ENCODE measurements around the gene KLF11.

Gene KLF11

DNA sequence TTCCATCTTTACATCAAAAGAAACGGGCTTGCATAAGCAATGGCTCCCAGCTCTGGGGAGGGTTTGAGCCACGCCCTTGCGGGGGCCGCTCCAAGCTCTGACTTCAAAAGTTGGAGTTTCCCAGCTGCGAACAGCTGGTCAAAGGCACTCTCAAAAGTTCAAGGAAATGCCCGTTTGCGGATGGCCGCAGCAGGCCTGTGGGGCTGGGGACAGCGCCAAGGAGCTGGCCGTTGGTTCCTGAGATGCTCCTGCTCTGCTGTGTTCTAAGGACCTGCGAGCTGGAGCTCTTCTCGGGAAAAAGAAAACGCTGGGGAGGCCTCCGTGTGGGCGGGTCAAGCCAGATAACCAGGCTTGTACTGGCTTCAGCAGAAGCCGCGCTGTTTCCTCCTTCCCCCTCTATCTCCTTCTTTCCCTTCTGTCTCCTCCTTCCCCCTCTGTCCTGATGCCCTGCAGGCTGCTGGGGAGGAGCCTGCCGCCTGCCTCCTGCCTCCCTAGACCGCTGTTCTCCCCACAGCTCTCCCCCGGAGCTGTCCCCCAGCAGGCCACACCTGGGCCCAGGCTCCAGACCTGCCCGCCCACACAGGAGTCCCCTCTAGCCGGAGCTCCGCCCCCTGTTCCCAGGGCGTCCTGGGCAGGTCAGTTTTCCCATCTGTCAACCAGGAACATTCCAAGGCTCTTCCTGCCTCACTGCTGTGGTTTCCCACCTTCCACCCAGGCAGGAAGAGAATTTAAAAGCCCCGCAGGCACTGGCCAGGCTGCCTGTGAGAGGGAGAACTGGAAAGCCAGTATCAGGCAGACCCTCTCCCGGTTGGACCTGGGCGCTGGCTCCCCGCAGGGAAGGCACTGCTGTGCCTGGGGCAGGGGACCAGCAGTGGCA lies 14.1 kb downstream of the KLF11 start:
- H2AFZ ChIP-seq (ENCODE audit: low read length) = no peak overlapping the region
- no peak overlapping the region for H3K4me3 ChIP-seq (ENCODE audit: low read length, poor library complexity, severe bottlenecking)

DNA sequence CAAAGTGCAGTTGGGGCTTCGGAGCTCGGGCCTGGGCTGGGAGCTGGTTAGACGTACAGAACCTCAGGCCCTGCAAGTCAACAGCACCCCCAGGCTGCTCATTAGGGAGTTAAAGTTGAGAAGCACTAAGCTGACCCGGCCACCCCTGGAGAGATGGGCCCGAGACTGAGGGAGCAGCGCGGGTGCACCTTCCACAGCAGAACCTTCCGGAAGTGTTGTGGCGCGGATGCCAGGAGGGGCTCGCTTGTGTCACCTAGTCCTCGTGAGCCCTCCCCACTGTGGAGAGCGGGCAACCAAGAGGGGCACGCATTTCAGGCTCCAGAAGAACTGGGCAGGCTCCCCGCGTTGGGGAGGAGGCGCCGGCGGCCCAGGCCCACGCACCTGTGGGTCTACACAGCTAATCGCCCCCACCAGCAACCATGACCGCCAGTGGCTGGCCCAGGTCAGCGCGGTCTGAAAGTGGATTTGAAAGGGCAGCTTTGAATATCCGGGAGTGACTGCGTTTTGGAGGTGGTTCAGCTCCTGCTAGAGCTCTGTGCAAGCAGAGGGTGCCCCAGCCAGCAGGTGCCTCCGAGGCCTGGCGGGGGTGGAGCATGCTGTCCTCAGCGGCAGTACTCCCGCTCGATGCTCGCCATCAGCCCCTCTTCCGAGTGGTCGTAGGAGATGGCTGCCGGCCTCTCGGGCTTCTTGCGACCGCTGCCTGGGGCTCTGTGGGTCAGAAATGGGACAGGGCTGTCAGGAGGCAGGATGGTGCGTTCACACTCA lies 15.1 kb downstream of the KLF11 start:
- Histone ChIP-seq H3K79me2 (ENCODE audit: insufficient read depth, low read length) (no peaks in the 10 kb centered on the region), H3K36me3 (ENCODE audit: insufficient read depth, low read length) (no peaks in the 10 kb centered on the region), H4K20me1 (ENCODE audit: insufficient read depth, low read length, poor library complexity, severe bottlenecking) (no peaks in the 10 kb centered on the region), H3F3A (ENCODE audit: low read depth) (no peaks in the 10 kb centered on the region), H3K9me3 (ENCODE audit: insufficient read depth, low read depth, low read length) (no peaks in the 10 kb centered on the region), H2AFZ (ENCODE audit: low read length) (no peak overlapping the region), H3K4me3 (ENCODE audit: low read length, poor library complexity, severe bottlenecking) (no peak overlapping the region), H3K27me3 (ENCODE audit: insufficient read depth, low read length, poor library complexity, severe bottlenecking) (no peaks in the 10 kb centered on the region), H3K4me2 (ENCODE audit: low read depth, low read length, poor library complexity, severe bottlenecking) (no peak overlapping the region), H3K9ac (ENCODE audit: low read depth, low read length, poor library complexity, severe bottlenecking) (no peak overlapping the region), H3K4me1 (ENCODE audit: insufficient read depth, low read length, poor library complexity, severe bottlenecking) (no peaks in the 10 kb centered on the region), H3K9me2 (replicated peaks; ENCODE audit: low read depth, low read length) (no peaks in the 10 kb centered on the region)
- no peak for TF ChIP-seq EZH2phosphoT487 (IDR thresholded peaks at IDR 0.05; ENCODE audit: borderline replicate concordance)

More for the DNA sequence above, 14.1 kb downstream of the KLF11 start:
- Histone ChIP-seq H3K27me3 (ENCODE audit: insufficient read depth, low read length, poor library complexity, severe bottlenecking) (no peaks in the 10 kb centered on the region), H3K9me3 (ENCODE audit: insufficient read depth, low read depth, low read length) (no peaks in the 10 kb centered on the region), H3K9me2 (replicated peaks; ENCODE audit: low read depth, low read length) (no peaks in the 10 kb centered on the region), H3K79me2 (ENCODE audit: insufficient read depth, low read length) (no peaks in the 10 kb centered on the region), H3K9ac (ENCODE audit: low read depth, low read length, poor library complexity, severe bottlenecking) (no peak overlapping the region), H3K4me2 (ENCODE audit: low read depth, low read length, poor library complexity, severe bottlenecking) (no peak overlapping the region), H3F3A (ENCODE audit: low read depth) (no peaks in the 10 kb centered on the region), H3K36me3 (ENCODE audit: insufficient read depth, low read length) (no peaks in the 10 kb centered on the region), H3K4me1 (ENCODE audit: insufficient read depth, low read length, poor library complexity, severe bottlenecking) (no peaks in the 10 kb centered on the region), H4K20me1 (ENCODE audit: insufficient read depth, low read length, poor library complexity, severe bottlenecking) (no peaks in the 10 kb centered on the region)
- TF ChIP-seq CTCF (conservative IDR thresholded peaks at IDR 0.05; ENCODE audit: low read length) (no peak), EZH2phosphoT487 (IDR thresholded peaks at IDR 0.05; ENCODE audit: borderline replicate concordance) (no peak)

GRCh38 chr2:10059016-10059351 lies 15.6 kb downstream of the KLF11 start:
- H3K4me1 ChIP-seq (ENCODE audit: insufficient read depth, low read length, poor library complexity, severe bottlenecking) = no peaks in the 10 kb centered on the region
- no peaks in the 10 kb centered on the region for H3K27me3 ChIP-seq (ENCODE audit: insufficient read depth, low read length, poor library complexity, severe bottlenecking)
- no peak overlapping the region for H3K9ac ChIP-seq (ENCODE audit: low read depth, low read length, poor library complexity, severe bottlenecking)
- no peaks in the 10 kb centered on the region for H4K20me1 ChIP-seq (ENCODE audit: insufficient read depth, low read length, poor library complexity, severe bottlenecking)
- no peaks in the 10 kb centered on the region for H3F3A ChIP-seq (ENCODE audit: low read depth)
- no peak overlapping the region for H3K4me3 ChIP-seq (ENCODE audit: low read length, poor library complexity, severe bottlenecking)
- H3K9me2 ChIP-seq (replicated peaks; ENCODE audit: low read depth, low read length) = no peaks in the 10 kb centered on the region
- H2AFZ ChIP-seq (ENCODE audit: low read length) = no peak overlapping the region
- no peaks in the 10 kb centered on the region for H3K36me3 ChIP-seq (ENCODE audit: insufficient read depth, low read length)
- H3K79me2 ChIP-seq (ENCODE audit: insufficient read depth, low read length) = no peaks in the 10 kb centered on the region
- no peaks in the 10 kb centered on the region for H3K9me3 ChIP-seq (ENCODE audit: insufficient read depth, low read depth, low read length)
- TF ChIP-seq EZH2phosphoT487 (IDR thresholded peaks at IDR 0.05; ENCODE audit: borderline replicate concordance) = no peak
- TF ChIP-seq CTCF (conservative IDR thresholded peaks at IDR 0.05; ENCODE audit: low read length) = no peak
- no peak overlapping the region for H3K4me2 ChIP-seq (ENCODE audit: low read depth, low read length, poor library complexity, severe bottlenecking)

Data from Loucy (cell line).